ENCODE results near the gene ITIH1.

GRCh38 chr3:52742418-52743041, 34.9 kb upstream of the ITIH1 start:
- TF ChIP-seq EZH2phosphoT487 (IDR thresholded peaks at IDR 0.05; ENCODE audit: insufficient read depth, low read depth): no peak
- no peak for TF ChIP-seq EZH2 (IDR thresholded peaks at IDR 0.05; ENCODE audit: insufficient read depth, poor library complexity, severe bottlenecking)

Measured in GM23248 (cell line).